Measurements from ENCODE around the gene LRP1.

GRCh38 chr12:57254506-57255280, 126.4 kb downstream of the LRP1 start:
- TF ChIP-seq TAF1 (IDR thresholded peaks at IDR 0.05; ENCODE audit: borderline replicate concordance, insufficient read depth, low read length) = no peak
- no peak for TF ChIP-seq POLR2AphosphoS5 (IDR thresholded peaks at IDR 0.05; ENCODE audit: low read depth, low read length)
- peak; percentile 68 to 84; a peak in 3 of 4 replicates for TF ChIP-seq REST (IDR thresholded peaks at IDR 0.05; ENCODE audit: insufficient read depth in 1 of 2, low read depth in 2 of 2, low read length in 2 of 2)
- no peak for TF ChIP-seq FOXP2 (optimal IDR thresholded peaks at IDR 0.05; ENCODE audit: borderline replicate concordance, extremely low read depth, extremely low read length, insufficient read depth)
- no peak for TF ChIP-seq SIN3A (IDR thresholded peaks at IDR 0.05; ENCODE audit: borderline replicate concordance, insufficient read depth, low read length)

All from PFSK-1 (cell line).